HG03469 (cell line): ENCODE measurements around the gene NFAT5.
A peak's percentile ranks its signal among the peaks of the same experiment; 100 is the strongest.

ENCODE experiments used
- ATAC-seq: cut with Tn5 transposase; IDR thresholded peaks from one replicate; pipeline ENCODE4 v1.9.1; 2021; ENCODE audit warnings: mild to moderate bottlenecking, moderate library complexity, moderate number of reproducible peaks; ENCODE audit not compliant: unreplicated experiment

The NFAT5 gene

DNA sequence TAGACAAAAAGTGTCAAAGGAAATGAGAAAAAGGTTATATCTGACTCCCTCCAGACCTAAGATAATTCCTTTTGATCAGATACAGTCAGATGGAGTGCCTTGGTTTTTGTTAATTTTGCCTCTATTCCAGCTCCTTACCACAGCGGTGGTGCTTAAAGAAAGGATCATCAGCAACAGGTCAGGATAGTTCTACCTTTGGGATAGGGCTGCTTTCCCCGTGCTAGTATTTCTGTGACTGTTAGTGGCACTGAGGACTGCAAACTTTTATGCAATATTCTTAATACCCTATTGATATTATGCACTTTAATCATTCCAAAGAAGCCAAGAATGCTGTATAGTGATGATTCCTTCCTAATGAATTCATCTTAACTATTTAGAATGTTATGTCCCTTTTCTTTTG is 136.1 kb downstream of the NFAT5 start:
- no peak for ATAC-seq

DNA sequence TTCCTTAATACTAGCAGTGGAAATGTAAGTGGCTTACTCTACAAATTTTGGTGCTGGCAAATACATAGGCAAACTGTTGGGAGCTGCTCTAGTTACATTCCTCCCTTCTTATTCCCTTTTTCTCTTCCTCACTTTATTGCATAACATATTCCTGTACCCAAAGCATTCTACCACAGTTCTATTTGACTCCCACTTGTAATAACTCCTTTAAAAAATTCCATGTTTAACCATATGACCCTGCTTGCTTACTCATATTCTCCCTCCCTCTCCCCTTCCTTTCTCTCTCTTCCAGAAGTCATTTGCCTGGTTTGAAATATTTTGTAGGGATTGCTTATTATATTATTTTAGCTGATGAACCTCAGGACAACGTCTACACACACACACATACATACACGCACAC is 137.9 kb downstream of the NFAT5 start:
- no peak for ATAC-seq

DNA sequence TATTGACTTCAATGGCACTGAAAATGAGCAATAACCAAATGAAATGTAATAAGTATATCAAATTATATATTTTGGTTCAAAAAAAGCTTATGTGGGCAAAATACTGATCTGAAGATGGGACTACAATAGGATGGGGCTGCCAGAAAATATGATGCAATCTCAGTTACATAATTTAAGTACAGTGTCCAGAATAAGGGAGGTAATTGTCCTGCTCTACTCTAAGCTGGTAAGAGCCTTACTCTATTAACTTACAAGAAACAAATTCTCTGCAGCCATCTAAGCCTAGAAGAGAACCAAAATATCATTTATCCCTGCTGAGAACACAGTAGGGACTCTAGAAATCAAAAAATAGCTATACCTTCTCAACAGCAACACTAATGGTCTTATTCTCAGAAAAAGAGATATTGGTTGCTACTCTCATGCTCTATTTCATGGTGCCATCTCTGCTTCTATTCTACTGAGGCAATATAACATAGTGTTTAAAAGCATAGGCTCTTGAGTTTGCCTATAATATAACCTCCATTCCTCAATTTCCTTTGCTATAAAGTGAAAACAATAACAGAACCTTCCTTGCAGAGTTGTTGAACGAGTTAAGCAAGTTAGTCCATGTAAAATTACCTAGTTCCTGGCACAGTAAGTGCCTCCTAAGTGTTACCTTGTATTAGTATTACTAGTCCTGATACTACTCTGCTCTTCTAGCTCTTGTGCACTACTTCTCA is 140.6 kb downstream of the NFAT5 start:
- no peak for ATAC-seq

DNA sequence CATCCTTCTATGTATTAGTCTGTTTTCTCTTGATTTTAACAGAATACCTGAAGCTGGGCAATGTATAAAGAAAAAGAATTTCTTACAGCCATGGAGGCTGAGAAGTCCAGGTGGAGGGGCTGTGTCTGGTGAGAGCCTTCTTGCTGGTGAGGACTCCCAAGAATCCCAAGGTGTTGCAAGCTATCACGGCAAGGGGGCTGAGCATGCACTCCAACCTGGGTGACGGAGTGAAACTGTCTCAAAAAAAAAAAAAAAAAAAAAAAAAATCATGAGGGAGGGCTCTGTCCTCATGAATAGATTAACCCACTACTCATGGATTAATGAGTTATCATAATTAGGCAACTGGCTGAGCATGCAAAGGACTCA is 141.2 kb downstream of the NFAT5 start:
- no peak for ATAC-seq

DNA sequence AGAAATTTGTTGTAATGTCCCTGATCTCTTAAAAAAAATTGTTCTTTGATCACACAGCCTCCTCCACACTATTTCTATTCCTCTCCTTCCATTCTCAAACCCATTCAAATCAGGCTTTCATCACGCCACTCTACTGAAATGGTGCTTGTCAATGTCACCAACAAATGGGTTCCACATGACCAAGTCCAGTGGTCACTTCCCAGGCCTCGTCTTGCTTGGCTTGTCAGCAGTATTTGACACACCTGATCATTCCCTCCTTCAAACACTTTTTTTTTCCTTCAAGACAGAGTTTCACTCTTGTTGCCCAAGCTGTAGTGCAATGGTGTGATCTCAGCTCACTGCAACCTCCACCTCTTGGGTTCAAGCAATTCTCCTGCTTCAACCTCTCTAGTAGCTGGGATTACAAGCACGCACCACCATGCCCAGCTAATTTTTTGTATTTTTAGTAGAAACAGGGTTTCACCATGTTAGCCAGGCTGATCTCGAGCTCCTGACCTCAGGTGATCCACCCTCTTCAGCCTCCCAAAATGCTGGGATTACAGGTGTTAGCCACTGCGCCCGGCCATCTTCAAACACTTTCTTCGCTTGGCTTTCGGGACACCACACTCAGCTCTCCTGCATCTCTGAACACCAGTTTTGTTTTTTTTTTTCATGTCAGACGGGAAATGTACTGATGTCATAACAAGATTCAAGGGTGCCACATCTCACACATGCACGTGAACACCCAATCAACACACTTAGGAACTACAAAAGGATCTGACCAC is 142.3 kb downstream of the NFAT5 start:
- no peak for ATAC-seq

DNA sequence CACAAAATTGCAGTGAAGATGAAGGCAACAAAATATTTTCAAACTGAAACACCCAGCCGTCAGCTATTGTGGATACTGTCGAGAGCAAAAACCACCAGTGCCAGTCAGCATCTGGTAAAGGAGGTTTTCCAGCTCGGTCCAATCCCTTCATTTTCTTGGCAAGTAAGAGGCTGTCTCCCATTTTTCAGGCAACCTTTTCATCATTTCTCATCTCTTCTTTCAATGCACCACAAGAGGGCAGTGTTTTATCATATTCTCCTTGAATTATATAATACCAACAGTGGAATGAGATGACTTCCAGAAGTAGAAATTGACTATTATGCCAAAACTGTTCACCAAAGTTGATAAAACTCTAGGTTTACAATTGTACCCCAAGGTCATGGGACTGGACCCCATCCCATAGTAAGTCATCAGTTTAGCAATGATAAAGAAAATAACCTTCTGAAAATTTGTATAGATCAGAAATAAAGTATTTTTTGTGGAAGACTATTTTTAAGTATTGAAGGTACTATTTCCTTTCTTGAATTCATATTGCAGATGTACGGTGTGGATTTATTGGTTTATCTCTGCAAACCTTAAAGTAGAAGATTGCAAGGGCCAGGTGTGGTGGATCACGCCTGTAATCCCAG is 143.8 kb downstream of the NFAT5 start:
- no peak for ATAC-seq

DNA sequence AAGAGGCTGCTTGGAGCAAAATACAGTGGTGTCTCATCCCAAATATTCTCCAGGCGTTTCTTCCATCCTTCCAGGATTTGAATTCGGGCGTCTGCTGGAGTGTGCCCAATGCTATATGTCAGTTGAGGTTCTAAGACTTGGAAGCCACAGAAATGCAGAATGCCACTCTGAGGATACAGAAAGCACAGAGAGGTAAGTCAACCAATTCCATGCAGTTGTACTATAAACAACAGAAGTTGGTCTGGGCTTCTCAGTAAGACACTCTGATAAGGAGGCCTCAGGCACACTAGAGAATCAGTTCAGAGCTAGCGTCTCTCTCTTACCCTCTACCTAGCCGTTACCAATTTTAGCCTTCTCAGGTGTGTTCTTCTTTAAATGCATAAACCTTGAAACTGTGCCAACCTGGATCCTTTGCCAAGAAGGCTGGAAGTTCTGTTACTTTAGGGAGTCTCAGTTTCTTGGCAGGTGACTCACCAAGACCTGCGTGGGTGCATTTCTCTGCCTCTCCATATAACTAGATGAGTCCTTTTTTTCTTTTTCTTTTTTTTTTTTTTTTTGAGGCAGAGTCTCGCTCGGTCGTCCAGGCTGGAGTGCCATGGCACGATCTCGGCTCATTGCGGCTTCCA is 145.5 kb downstream of the NFAT5 start:
- no peak for ATAC-seq

DNA sequence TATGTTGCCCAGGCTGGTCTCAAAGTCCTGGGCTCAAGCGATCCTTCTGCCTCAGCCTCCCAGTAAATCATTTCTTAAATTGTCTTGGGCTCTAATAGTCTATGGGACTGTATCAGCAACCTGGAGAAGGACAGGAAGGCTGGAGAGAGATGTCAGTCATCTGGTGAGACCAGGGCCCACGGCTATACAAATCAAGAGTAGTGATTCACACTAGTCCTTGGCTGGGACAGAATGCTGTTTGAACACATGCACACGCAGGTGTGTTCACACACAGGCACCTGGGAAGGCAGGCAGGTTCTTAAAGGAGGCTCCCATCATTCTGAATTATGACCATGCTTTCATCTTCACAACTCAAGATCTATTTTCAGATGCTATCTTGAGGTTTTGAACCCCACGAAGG is 146.5 kb downstream of the NFAT5 start:
- no peak for ATAC-seq

DNA sequence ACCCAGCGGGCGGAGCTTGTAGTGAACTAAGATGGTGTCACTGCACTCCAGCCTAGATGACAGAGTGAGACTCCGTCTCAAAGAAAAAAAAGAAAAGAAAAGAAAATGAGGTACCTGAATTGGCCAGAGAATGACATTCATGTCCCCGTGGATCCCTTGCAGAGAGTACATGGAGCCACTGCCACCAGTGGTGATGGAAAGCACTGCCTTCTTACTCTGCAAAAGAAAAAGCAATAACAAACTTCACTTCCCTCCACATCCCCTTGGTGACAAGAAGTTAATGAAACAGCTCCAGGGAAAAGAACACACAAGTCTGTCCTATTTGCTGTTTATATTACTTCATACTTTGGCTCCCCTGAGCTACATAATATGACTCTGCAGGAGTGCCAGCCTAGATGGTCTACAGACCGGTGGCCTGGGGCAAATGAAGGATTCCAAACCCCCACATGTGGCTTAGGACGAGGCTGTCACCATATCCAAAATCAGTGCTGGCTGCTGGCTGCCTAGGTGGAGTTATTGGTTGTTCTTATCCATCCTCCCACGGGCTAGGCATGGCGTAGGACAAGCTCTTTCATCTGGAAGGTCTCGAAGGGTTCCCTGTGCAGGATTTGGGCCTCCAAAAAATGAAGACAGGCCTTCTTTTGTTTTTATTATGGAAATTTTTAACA is 147.3 kb downstream of the NFAT5 start:
- ATAC-seq = no peak

DNA sequence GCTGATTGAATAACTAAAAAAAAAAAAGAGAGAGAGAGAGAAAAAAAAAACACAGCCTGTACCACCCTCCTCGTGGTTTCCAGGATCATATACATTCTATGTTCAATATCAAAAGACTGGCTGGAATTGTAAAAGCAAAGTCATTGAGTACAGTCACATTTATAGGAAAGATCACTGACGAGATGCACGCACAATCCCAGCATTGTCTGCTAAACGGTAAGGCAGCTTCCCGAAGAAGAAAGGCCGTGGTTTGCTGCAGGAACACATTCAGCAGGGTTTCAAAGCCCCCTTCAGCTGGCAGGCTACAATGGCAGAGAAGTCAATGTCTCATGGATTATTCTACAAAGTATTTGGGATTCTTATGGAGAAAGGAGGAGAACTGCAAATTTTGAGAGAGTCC is 151.3 kb downstream of the NFAT5 start:
- ATAC-seq = no peak

DNA sequence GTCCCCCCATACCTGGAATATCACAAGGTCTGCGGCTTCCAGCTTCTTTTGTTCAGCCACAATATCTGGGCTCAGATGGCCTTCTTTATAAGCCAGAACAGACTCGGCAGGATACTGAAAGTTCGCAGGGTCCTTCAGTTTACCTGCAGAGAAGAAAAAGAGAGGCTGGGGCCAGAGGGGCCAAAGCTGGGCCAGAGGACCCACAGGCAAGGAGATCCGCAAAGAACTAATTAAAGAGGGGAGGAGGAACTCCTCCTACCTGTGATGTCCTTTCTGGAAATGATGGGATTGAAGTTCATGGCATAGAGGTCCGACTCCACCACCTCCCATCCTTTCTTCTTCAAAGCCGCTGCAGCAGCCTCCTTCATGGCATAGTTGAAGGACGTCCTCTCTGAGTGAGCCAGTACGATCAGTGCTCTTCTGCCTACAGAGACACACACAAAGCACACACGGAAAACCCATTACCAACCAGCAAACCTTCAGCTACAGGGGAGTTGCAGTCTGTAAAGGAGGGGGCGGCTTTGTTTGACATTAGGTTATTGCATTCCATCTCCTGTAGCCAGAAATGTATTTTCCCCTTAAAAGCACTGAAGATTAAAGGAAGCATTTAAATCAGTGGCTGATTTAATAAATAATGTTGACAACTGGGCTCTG is 152.5 kb downstream of the NFAT5 start:
- ATAC-seq = no peak

DNA sequence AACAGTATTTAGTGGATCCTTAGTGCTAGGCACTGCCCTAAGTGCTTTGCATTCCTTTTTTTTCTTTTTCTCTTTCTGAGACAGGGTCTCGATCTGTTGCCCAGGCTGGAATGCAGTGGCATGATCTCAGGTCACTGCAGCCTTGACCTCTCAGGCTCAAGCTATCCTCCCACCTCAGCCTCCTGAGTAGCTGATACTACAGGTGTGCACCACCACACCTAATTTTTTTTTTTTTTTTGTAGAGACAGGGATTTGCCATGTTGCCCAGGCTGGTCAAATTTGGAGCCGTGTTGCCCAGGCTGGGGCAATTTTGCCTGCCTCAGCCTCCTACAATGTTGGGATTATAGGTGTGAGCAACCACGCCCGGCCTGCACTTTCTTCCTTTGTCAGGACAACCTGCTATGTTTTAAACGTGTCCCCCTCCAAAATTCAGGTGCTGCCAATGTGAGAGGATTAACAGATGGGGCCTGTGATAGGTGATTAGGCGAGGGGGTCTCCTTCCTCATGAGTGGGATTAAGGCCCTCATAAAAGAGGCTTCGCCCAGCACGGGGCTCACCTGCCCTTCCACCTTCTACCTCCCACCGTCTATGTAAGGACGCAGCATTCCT is 155.2 kb downstream of the NFAT5 start:
- ATAC-seq = no peak

DNA sequence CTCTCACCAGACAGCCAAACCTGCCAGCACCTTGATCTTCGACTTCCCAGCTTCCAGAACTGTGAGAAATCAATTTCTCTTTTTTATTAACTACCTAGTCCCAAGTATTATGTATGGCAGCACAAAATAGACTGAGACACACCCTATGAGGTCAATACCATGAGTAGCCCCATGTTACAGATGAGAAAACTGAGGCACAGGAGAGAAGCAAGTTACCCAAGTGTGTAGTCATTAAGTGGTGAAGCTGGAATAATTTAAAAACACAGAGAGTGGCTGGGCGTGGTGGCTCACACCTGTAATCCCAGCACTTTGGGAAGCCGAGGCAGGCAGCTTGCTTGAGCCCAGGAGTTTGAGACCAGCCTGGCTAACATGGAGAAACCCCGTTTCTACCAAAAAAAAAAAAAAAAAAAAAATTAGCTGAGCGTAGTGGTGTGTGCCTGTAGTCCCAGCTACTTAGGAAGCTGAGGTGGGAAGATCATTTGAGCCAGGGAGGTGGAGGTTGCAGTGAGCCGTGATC is 155.7 kb downstream of the NFAT5 start:
- no peak for ATAC-seq

DNA sequence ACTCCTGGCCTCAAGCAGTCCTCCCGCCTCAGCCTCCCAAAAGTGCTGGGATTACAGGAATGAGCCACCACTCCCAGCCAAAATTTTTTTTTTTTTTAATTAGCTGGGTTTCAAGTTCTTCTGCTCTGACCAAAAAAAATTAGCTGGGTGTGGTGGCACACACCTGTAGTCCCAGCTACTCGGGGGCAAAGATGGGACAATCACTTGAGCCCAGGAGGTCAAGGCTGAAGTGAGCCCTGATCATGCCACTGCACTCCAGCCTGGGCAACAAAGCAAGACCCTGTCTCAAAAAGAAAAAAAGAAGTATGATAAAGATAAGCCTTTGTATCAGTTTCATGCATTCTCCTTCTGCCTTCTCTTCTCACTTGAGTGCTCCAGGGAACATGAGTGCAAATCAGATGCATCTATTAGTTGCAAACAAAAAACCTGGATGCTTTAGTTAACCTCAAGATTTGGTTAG is 158.7 kb downstream of the NFAT5 start:
- ATAC-seq = no peak

DNA sequence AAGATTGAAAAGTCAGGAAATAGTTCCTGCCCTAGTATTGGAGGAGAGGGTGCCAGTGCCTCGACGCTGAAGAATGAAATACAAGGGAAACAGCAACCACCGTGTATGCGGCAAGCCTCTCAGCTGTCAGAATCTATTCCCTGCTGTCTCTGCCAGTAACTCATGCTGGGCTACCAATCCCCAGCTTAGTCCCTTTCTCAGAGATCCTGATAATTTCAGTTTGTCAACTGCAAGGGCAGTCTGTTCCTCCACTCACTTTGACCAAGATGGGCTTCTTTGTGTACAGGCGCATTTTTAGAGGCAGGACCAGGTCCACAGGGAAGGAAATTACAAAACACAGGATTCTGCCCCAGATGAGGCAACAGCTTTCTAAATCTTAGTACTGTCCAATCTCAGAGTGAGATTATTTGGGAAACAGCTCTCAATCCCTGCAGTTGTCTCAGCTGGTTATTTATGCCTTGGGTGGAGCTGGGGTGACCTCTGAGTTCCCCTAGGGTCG is 159.3 kb downstream of the NFAT5 start:
- ATAC-seq = no peak

DNA sequence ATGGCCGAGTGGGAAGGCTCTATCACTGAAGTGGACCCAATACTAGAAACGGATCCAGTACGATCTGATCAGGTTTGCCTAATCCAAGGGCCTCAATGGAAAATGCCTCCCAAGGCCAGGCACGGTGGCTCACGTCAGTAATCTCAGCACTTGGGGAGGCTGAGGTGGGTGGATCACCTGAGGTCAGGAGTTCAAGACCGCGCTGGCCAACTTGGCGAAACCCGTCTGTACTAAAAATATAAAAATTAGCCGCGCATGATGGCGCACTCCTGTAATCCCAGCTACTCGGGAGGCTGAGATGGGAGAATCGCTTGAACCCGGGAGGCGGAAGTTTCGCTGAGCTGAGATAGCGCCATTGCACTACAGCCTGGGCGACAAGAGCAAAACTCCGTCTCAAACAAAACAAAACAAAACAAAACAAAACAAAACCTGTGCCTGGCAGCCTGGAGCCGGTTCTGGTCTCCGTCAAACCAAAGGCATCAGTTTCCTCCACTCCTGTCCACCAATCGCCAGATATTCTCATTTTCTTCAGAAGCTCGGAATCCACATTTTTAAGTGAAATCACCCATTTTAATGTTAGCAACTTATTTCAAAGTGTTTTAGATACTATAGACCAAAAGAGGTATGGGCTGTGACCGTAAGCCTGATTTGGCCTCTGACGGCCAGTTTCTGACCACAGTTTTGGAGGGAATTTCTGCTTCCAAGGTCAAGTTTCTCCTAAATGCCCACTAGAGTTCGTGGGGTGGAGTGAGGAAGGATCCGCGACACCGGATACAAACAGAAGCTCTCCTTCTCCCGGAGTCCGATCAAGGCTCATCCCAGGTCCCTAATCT is 159.9 kb downstream of the NFAT5 start:
- ATAC-seq = no peak

DNA sequence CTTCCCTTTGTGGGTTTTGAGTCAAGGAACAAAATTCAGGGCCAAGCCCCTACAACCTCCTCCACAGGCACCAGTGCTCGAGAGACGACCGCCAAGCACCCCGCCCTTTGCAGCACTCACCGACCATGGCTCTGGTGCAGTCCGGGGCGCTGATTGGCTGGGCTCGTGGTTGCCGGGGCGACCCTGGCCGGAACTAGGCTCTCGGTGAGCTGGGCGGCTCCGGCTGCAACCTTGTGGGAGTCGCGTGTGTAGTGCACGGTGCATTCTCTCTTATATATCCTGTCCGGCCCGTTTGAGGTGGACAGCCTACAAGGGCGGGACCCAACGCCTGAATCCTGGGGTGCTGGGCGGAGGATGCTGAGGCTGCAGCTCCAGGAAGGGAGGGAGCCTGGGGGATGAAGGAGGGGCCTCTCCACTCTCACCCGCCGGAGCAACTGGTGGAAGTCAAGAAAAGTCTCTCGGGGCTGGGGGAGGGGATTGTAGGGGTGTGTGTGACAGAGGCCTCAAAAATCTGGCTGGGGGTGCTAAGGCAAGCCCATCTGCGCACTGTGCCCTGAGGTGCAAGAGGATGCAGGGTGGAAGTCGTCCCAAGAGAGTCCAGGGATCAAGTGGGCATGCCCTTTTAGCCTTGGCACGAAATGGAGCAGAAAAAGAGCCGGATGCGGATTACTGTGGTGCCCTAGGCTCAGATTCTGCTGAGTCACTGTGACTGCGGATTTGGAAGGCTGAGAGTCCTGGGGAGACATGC is 160.7 kb downstream of the NFAT5 start, which contains the start of gene NQO1:
NQO1 (minus strand) TSS at position 248 of the 748 bp plus-strand sequence; CDS start at position 127, 121 bp downstream.
- peak; percentile 89 for ATAC-seq

DNA sequence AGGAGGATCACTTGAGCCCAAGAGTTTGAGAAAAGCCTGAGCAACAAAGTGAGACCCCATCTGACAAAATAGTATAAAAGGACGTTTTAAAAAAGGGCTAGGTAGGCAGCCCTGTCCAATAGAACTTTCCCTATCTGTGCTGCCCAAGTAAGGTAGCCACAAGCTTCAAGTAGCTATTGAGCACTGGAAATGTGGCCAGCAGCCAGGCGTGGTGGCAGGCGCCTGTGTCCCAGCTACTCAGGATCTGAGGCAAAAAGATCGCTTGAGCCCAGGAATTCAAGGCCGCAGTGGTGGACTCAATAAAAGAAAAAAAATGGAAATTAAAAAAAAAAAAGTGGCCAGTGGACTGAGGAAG is 162.1 kb downstream of the NFAT5 start:
- no peak for ATAC-seq
